ENCODE measurements around the gene SLC27A1.
"Not testable (repeated sequence)": the region's sequence is repeated elsewhere in the genome, so short reads cannot be mapped to it uniquely, and the experiment has no call there.

Gene SLC27A1

GRCh38 chr19:17457616-17458015 lies 12.7 kb upstream of the SLC27A1 start:
- no peak for DNase-seq

GRCh38 chr19:17458970-17459369 lies 11.4 kb upstream of the SLC27A1 start:
- no peak for DNase-seq

- DNase-seq = no peak
Observed at GRCh38 chr19:17460372-17461230, 9.7 kb upstream of the SLC27A1 start, which contains the start of gene NXNL1. NXNL1 (minus strand) TSS chr19:17460926; CDS start chr19:17460869, 57 bp downstream.

GRCh38 chr19:17466487-17466850 lies 3.9 kb upstream of the SLC27A1 start:
- DNase-seq = no peak

GRCh38 chr19:17467471-17468301 lies 2.6 kb upstream of the SLC27A1 start:
- DNase-seq = no peak

- DNase-seq = no peak
Observed at GRCh38 chr19:17468302-17469091, 1.8 kb upstream of the SLC27A1 start.

- no peak for DNase-seq
Observed at GRCh38 chr19:17469092-17469480, 1.2 kb upstream of the SLC27A1 start.

- peak; percentile 80 for DNase-seq
Observed at GRCh38 chr19:17469481-17470067, 750 bp upstream of the SLC27A1 start.

GRCh38 chr19:17471410-17472125 lies 1.2 kb downstream of the SLC27A1 start:
- DNase-seq = no peak

GRCh38 chr19:17473041-17473440 lies 2.7 kb downstream of the SLC27A1 start:
- no peak for DNase-seq

- not testable (repeated sequence) for DNase-seq
Observed at GRCh38 chr19:17475011-17475540, 4.8 kb downstream of the SLC27A1 start.

GRCh38 chr19:17475541-17476115 lies 5.3 kb downstream of the SLC27A1 start:
- DNase-seq = no peak

- no peak for DNase-seq
Observed at GRCh38 chr19:17479325-17479791, 9.0 kb downstream of the SLC27A1 start.

- no peak for DNase-seq
Observed at GRCh38 chr19:17481986-17482385, 11.7 kb downstream of the SLC27A1 start.

- no peak for DNase-seq
Observed at GRCh38 chr19:17482877-17483604, 12.7 kb downstream of the SLC27A1 start.

- DNase-seq = no peak
Observed at GRCh38 chr19:17483605-17484002, 13.3 kb downstream of the SLC27A1 start.

GRCh38 chr19:17484520-17485185 lies 14.3 kb downstream of the SLC27A1 start:
- DNase-seq = no peak

- DNase-seq = no peak
Observed at GRCh38 chr19:17486545-17487240, 16.4 kb downstream of the SLC27A1 start.
